ENCODE results near the gene PBX1. TPM values are rescaled to one million over a fixed set of nuclear protein-coding genes. Genes with fewer than 3 reads are reported as not detected.

Gene PBX1
- total RNA-seq, 4 donors from 2014 or later: 15.2 to 48.6 (median 23.5) TPM

GRCh38 chr1:164786980-164787833, 228.2 kb downstream of the PBX1 start:
- no peaks in the 10 kb centered on the region for H3K27me3 ChIP-seq
- H3K27ac ChIP-seq: peak overlapping the region; percentile 74 to 85 (median 82)
- no peaks in the 10 kb centered on the region for H3K9me3 ChIP-seq
- intact Hi-C loops (cut with DNase I): loop anchor here (10.0 kb wide), 2 partner anchors 172 to 222 kb away; no protein-coding TSS in a partner anchor
- TF ChIP-seq POLR2A (IDR thresholded peaks at IDR 0.05): no peak
- peak; percentile 64 to 96 (median 92) for TF ChIP-seq CTCF (IDR thresholded peaks at IDR 0.05)
- peaks cover 0 to under 1% (median 0%) of the 10 kb centered on the region in 3 donors for H3K36me3 ChIP-seq
- no peak for DNase-seq
- H3K4me3 ChIP-seq: peak overlapping the region in 3 of 4 donors; percentile 5 to 38 (median 16)
- peaks cover 41 to 89% (median 62%) of the 10 kb centered on the region in 3 donors for H3K4me1 ChIP-seq
- WGBS, 2 donors: 14 to 28% methylated on average over 6 to 9 of the region's 10 CpGs

- WGBS, 2 donors: 35 to 41% methylated on average over 7 to 8 of the region's 8 CpGs
- TF ChIP-seq CTCF (IDR thresholded peaks at IDR 0.05): no peak
- TF ChIP-seq POLR2A (IDR thresholded peaks at IDR 0.05): no peak
- Histone ChIP-seq H3K4me1 (peaks cover 41 to 83% (median 59%) of the 10 kb centered on the region in 3 donors), H3K27ac (peak overlapping the region; percentile 74 to 85 (median 82)), H3K27me3 (no peaks in the 10 kb centered on the region), H3K4me3 (peak overlapping the region in 3 of 4 donors; percentile 5 to 38 (median 16)), H3K9me3 (no peaks in the 10 kb centered on the region), H3K36me3 (peaks cover 0 to 6% (median 0%) of the 10 kb centered on the region in 3 donors)
- intact Hi-C loops (cut with DNase I): loop anchor here (10.0 kb wide), 2 partner anchors 173 to 223 kb away; no protein-coding TSS in a partner anchor
- no peak for DNase-seq
Measured at GRCh38 chr1:164787834-164788231, 228.8 kb downstream of the PBX1 start.

GRCh38 chr1:164790081-164790480, 231.1 kb downstream of the PBX1 start:
- TF ChIP-seq POLR2A (IDR thresholded peaks at IDR 0.05): no peak
- TF ChIP-seq CTCF (IDR thresholded peaks at IDR 0.05): no peak
- H3K27ac ChIP-seq: peak overlapping the region in 2 of 4 donors; percentile 29 to 33
- H3K36me3 ChIP-seq: peaks cover 0 to 13% (median 0%) of the 10 kb centered on the region in 3 donors
- H3K4me3 ChIP-seq: peak overlapping the region in 1 of 4 donors; percentile 0
- no peak for DNase-seq
- no peaks in the 10 kb centered on the region for H3K27me3 ChIP-seq
- H3K9me3 ChIP-seq: no peaks in the 10 kb centered on the region
- 43 to 52% methylated on average over 5 to 6 of the region's 6 CpGs for WGBS, 2 donors
- H3K4me1 ChIP-seq: peaks cover 35 to 79% (median 45%) of the 10 kb centered on the region in 3 donors
- intact Hi-C loops (cut with DNase I): no loop called here

- Histone ChIP-seq H3K9me3 (no peaks in the 10 kb centered on the region), H3K4me3 (no peak overlapping the region), H3K4me1 (peaks cover 15 to 55% (median 21%) of the 10 kb centered on the region in 3 donors), H3K27ac (no peak overlapping the region), H3K36me3 (peaks cover 0 to 13% (median 0%) of the 10 kb centered on the region in 3 donors), H3K27me3 (no peaks in the 10 kb centered on the region)
- 61 to 86% methylated on average over 4 to 7 of the region's 21 CpGs for WGBS, 2 donors
- no peak for DNase-seq
- intact Hi-C loops (cut with DNase I): no loop called here
- TF ChIP-seq CTCF (IDR thresholded peaks at IDR 0.05): no peak
- TF ChIP-seq POLR2A (IDR thresholded peaks at IDR 0.05): no peak
Measured at GRCh38 chr1:164792410-164793004, 233.5 kb downstream of the PBX1 start.

- intact Hi-C loops (cut with DNase I): no loop called here
- Histone ChIP-seq H3K36me3 (peaks cover 0 to 16% (median 0%) of the 10 kb centered on the region in 3 donors), H3K9me3 (no peaks in the 10 kb centered on the region), H3K27me3 (no peaks in the 10 kb centered on the region), H3K4me3 (no peak overlapping the region), H3K4me1 (peaks cover 9 to 36% (median 11%) of the 10 kb centered on the region in 3 donors), H3K27ac (peak overlapping the region in 3 of 4 donors; percentile 69 to 83 (median 78))
- WGBS, 2 donors: 43 to 52% methylated on average over 2 of the region's 2 CpGs
- no peak for DNase-seq
- no peak for TF ChIP-seq CTCF (IDR thresholded peaks at IDR 0.05)
- TF ChIP-seq POLR2A (IDR thresholded peaks at IDR 0.05): no peak
Measured at GRCh38 chr1:164794356-164794755, 235.4 kb downstream of the PBX1 start.

Data from esophagus squamous epithelium (tissue), 5 donors.